ENCODE results near the gene RHOT2.

RHOT2 gene

GRCh38 chr16:706189-707061 is 38.5 kb downstream of the RHOT2 start:
- Histone ChIP-seq H2AFZ (peak overlapping the region; percentile 60), H3K9ac (no peak overlapping the region), H3K36me3 (ENCODE audit: control insufficient read depth, insufficient read depth, low read length) (no peaks in the 10 kb centered on the region), H3K79me2 (peaks cover 28% of the 10 kb centered on the region), H3K27me3 (ENCODE audit: control insufficient read depth, insufficient read depth, low read length) (peaks cover 13% of the 10 kb centered on the region), H3K4me1 (peaks cover 5% of the 10 kb centered on the region), H3K4me3 (ENCODE audit: low read depth, low read length) (no peak overlapping the region), H3K9me3 (ENCODE audit: control insufficient read depth, low read length) (no peaks in the 10 kb centered on the region), H3K27ac (no peak overlapping the region), H3K4me2 (ENCODE audit: low read length) (no peak overlapping the region)
- TF ChIP-seq CTCF (IDR thresholded peaks at IDR 0.05) = no peak

- TF ChIP-seq CTCF (IDR thresholded peaks at IDR 0.05) = no peak
- Histone ChIP-seq H3K4me3 (ENCODE audit: low read depth, low read length) (no peak overlapping the region), H3K4me2 (ENCODE audit: low read length) (no peak overlapping the region), H3K79me2 (peaks cover 24% of the 10 kb centered on the region), H3K27ac (no peak overlapping the region), H3K9ac (no peak overlapping the region), H3K27me3 (ENCODE audit: control insufficient read depth, insufficient read depth, low read length) (peaks cover 7% of the 10 kb centered on the region), H3K36me3 (ENCODE audit: control insufficient read depth, insufficient read depth, low read length) (no peaks in the 10 kb centered on the region), H3K4me1 (peaks cover 5% of the 10 kb centered on the region), H3K9me3 (ENCODE audit: control insufficient read depth, low read length) (no peaks in the 10 kb centered on the region), H2AFZ (no peak overlapping the region)
These were observed 39.2 kb downstream of the RHOT2 start for GRCh38 chr16:707062-707538.

GRCh38 chr16:708019-708418 is 40.1 kb downstream of the RHOT2 start:
- no peak overlapping the region for H2AFZ ChIP-seq
- no peak overlapping the region for H3K4me2 ChIP-seq (ENCODE audit: low read length)
- no peaks in the 10 kb centered on the region for H3K36me3 ChIP-seq (ENCODE audit: control insufficient read depth, insufficient read depth, low read length)
- no peak for TF ChIP-seq CTCF (IDR thresholded peaks at IDR 0.05)
- peaks cover 5% of the 10 kb centered on the region for H3K4me1 ChIP-seq
- H3K9ac ChIP-seq = no peak overlapping the region
- H3K79me2 ChIP-seq = peaks cover 14% of the 10 kb centered on the region
- H3K9me3 ChIP-seq (ENCODE audit: control insufficient read depth, low read length) = no peaks in the 10 kb centered on the region
- H3K27ac ChIP-seq = no peak overlapping the region
- H3K4me3 ChIP-seq (ENCODE audit: low read depth, low read length) = no peak overlapping the region
- H3K27me3 ChIP-seq (ENCODE audit: control insufficient read depth, insufficient read depth, low read length) = peaks cover 7% of the 10 kb centered on the region

- no peak overlapping the region for H3K4me3 ChIP-seq (ENCODE audit: low read depth, low read length)
- TF ChIP-seq CTCF (IDR thresholded peaks at IDR 0.05) = no peak
- peaks cover 7% of the 10 kb centered on the region for H3K27me3 ChIP-seq (ENCODE audit: control insufficient read depth, insufficient read depth, low read length)
- no peak overlapping the region for H3K4me2 ChIP-seq (ENCODE audit: low read length)
- H3K9me3 ChIP-seq (ENCODE audit: control insufficient read depth, low read length) = no peaks in the 10 kb centered on the region
- H3K9ac ChIP-seq = no peak overlapping the region
- peaks cover 5% of the 10 kb centered on the region for H3K79me2 ChIP-seq
- H3K36me3 ChIP-seq (ENCODE audit: control insufficient read depth, insufficient read depth, low read length) = no peaks in the 10 kb centered on the region
- H3K27ac ChIP-seq = no peak overlapping the region
- no peak overlapping the region for H2AFZ ChIP-seq
- peaks cover 5% of the 10 kb centered on the region for H3K4me1 ChIP-seq
These were observed 41.0 kb downstream of the RHOT2 start for GRCh38 chr16:708959-709358.

All from parathyroid adenoma (tissue), 2 donors.